Lung (tissue), 12 donors: ENCODE results near the gene AQP6. TPM values are rescaled to one million over a fixed set of nuclear protein-coding genes. Genes with fewer than 3 reads are reported as not detected.
A peak's percentile ranks its signal among the peaks of the same experiment; 100 is the strongest.

Source experiments
- ATAC-seq: fragments of 200-7000 bp; cut with Tn5 transposase; one replicate; pipeline ENCODE4 v1.9.1; 2020; ENCODE audit warnings: moderate number of reproducible peaks; ENCODE audit not compliant: insufficient read depth, low FRiP score
- DNase-seq, 3 donors: peaks; one replicate each; pipeline ENCODE4 v3.0.0-alpha.2; 2013 to 2017
- H3K27ac ChIP-seq, 2 donors: one replicate each; pipeline ENCODE4 v1.5.1; 2013; ENCODE audit warnings: mild to moderate bottlenecking in 2 of 2, moderate library complexity in 2 of 2, control low read depth in 1 of 2, inconsistent platforms in 1 of 2, low read depth in 1 of 2, low read length in 1 of 2
- H3K27me3 ChIP-seq, 3 donors: one replicate each; pipeline ENCODE4 v1.5.1; 2013; ENCODE audit warnings: low read length in 2 of 3; ENCODE audit not compliant: control insufficient read depth in 3 of 3, insufficient read depth in 3 of 3
- H3K36me3 ChIP-seq, 4 donors: one replicate each; pipeline ENCODE4 v1.5.1; 2013; ENCODE audit warnings: low read length in 4 of 4, mild to moderate bottlenecking in 1 of 4, moderate library complexity in 1 of 4; ENCODE audit not compliant: control insufficient read depth in 4 of 4, insufficient read depth in 4 of 4
- H3K4me1 ChIP-seq, 5 donors: one replicate each; pipeline ENCODE4 v1.5.1; 2013; ENCODE audit warnings: low read length in 5 of 5, mild to moderate bottlenecking in 2 of 5, moderate library complexity in 1 of 5; ENCODE audit not compliant: control insufficient read depth in 5 of 5, insufficient read depth in 5 of 5
- H3K4me3 ChIP-seq: one replicate; pipeline ENCODE4 v1.5.1; 2013; ENCODE audit warnings: mild to moderate bottlenecking, control low read depth, moderate library complexity
- H3K9ac ChIP-seq, 2 donors: one replicate each; pipeline ENCODE4 v1.5.1; 2013; ENCODE audit warnings: low read length in 2 of 2, control low read depth in 1 of 2; ENCODE audit not compliant: insufficient read depth in 1 of 2
- H3K9me3 ChIP-seq, 4 donors: one replicate each; pipeline ENCODE4 v1.5.1; 2013; ENCODE audit warnings: low read length in 3 of 4, mild to moderate bottlenecking in 1 of 4, moderate library complexity in 1 of 4; ENCODE audit not compliant: control insufficient read depth in 4 of 4, insufficient read depth in 3 of 4
- WGBS, 2 donors: extraction: QIAGEN DNeasy Blood & Tissue Kit; methylation state at CpG; one replicate each; pipeline ENCODE4 v1.1.7; 2013; 5-methylcytosine and 5-hydroxymethylcytosine counted together
- polyA plus RNA-seq, 2 donors: library from polyadenylated mRNA; stranded (reverse); fragments of 200-250 nt; gene quantifications; one replicate each; pipeline ENCODE4 v1.2.1, GENCODE V29; 2013
- total RNA-seq, 2 donors: library from RNA; depleted of rRNA in 1 of 2; stranded (reverse); fragments of >200 nt in 1 of 2; gene quantifications; one replicate each; pipeline ENCODE4 v1.2.1, GENCODE V29; 2014 to 2021
- TF ChIP-seq, protein P1 (sequence below): IDR thresholded peaks from 2 replicates; pipeline ENCODE4 v1.5.1; 2012; ENCODE audit warnings: mild to moderate bottlenecking; ENCODE audit errors: control extremely low read depth, extremely low read depth
- donor health status: control.
- donor health status: control.
- donor health status: Bipolar disorder and iron deficiency.
- donor health status: healthy.
- donor health status: DM: yes; HTN: yes; CAD: no.

Gene AQP6
- total and polyA plus RNA-seq, 4 donors = 0.03 to 0.40 (median 0.19) TPM

DNA sequence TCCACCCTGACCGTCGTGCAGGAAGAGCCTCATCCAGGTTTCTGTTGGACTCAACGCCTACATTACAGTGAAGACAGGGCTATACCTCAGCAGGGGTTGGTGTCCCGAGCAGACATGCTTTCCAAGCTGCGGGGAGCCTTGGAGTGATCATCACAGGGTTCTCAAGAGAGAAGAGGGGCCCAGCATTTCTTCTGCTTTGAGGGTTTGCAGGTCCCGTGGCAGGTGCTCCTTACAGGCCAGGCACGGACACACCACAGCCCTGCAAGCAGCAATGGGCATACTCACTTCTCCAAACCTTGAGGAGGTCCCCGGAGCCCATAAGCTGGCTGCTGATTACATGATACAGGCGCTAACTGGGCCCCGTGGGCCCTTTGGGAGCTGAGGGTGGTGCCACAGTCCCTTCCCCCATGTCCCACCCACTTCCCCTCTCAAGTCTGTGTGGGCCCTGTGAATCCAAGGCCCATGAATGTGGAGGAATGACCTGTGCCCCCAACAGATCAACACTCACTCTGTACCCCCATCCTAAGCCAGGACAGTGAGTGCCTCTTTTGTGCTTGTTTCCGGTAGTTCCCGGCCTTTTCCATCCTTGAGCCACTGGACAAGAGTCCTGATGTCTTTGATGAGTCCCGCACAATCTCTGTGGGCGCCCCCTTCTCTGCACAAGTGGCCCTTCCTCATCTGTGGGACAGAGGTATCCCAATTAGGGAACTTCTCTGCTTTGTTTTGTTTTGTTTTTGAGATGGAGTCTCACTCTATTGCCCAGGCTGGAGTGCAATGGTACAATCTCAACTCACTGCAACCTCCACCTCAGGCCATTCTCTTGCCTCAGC is 21.1 kb upstream of the AQP6 start:
- Histone ChIP-seq H3K27me3 (peaks cover 0 to 17% (median 8%) of the 10 kb centered on the region in 3 donors), H3K9me3 (peaks cover 0 to 2% (median 0%) of the 10 kb centered on the region in 4 donors), H3K36me3 (no peaks in the 10 kb centered on the region), H3K9ac (no peak overlapping the region), H3K4me1 (peaks cover 0 to 4% (median 3%) of the 10 kb centered on the region in 5 donors), H3K4me3 (no peak overlapping the region), H3K27ac (no peak overlapping the region)
- TF ChIP-seq, protein P1, sequence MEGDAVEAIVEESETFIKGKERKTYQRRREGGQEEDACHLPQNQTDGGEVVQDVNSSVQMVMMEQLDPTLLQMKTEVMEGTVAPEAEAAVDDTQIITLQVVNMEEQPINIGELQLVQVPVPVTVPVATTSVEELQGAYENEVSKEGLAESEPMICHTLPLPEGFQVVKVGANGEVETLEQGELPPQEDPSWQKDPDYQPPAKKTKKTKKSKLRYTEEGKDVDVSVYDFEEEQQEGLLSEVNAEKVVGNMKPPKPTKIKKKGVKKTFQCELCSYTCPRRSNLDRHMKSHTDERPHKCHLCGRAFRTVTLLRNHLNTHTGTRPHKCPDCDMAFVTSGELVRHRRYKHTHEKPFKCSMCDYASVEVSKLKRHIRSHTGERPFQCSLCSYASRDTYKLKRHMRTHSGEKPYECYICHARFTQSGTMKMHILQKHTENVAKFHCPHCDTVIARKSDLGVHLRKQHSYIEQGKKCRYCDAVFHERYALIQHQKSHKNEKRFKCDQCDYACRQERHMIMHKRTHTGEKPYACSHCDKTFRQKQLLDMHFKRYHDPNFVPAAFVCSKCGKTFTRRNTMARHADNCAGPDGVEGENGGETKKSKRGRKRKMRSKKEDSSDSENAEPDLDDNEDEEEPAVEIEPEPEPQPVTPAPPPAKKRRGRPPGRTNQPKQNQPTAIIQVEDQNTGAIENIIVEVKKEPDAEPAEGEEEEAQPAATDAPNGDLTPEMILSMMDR = no peak
- DNase-seq (peak in 1 of 3 donors; percentile 10), ATAC-seq (no peak)
- 78 to 79% methylated on average over 14 of the region's 14 CpGs for WGBS, 2 donors

DNA sequence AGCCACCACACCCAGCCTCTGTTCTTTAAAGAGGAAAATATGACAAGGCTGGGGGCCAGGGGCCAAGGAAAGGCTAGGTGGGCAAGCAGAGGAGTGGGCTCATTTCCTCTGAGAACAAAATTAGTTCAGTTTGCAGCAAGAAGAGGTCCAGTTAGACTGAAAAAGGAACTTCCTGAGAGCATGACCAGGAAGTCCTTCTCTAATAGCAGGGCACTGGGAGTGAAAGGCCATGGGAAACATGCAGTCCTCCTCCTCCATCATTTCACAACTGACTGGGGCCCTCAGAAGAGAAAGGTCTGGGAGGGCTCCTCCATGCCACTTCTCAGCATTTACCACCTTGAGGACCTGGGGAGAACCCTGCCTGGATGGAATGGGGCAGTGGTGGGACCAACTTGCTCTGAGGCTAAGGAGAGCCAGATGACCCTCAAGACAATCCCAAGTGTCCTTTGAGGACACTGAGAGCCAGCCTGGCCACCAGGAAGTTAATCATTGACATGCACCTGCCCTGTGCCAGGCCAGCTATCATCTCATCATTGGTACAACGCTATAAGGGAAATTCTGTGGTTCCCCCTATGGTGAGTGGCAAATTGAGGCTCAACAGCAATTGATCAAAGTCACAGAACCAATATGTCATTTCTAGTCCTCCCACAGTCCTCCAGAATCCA is 20.2 kb upstream of the AQP6 start:
- WGBS, 2 donors = 56 to 67% methylated on average over 1 of the region's 1 CpG
- DNase-seq (no peak), ATAC-seq (no peak)
- Histone ChIP-seq H3K4me1 (peaks cover 0 to 4% (median 3%) of the 10 kb centered on the region in 5 donors), H3K36me3 (no peaks in the 10 kb centered on the region), H3K27me3 (peaks cover 0 to 25% (median 13%) of the 10 kb centered on the region in 3 donors), H3K9ac (no peak overlapping the region), H3K4me3 (no peak overlapping the region), H3K27ac (no peak overlapping the region), H3K9me3 (peaks cover 0 to 2% (median 0%) of the 10 kb centered on the region in 4 donors)
- TF ChIP-seq, protein P1 = no peak

DNA sequence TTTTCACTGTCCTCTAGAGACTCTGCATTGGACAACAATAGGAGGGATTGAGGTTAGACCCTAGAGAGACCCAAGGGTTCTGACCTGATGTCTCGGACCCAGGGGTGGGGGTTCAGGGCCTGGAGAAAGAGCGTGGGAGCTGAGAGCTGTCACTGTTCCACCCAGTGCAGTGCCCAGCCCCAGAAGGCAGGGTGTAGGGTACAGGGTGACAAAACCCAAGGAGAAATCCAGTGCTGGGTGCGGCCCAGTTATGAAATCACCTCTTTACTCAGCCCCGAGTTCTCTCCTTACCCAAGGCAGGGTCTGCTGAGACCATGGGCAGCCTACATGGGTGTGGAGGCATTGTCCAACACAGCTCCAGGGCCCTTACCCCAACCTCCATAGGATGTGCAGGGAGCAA is 19.6 kb upstream of the AQP6 start:
- Histone ChIP-seq H3K27me3 (peaks cover 0 to 29% (median 13%) of the 10 kb centered on the region in 3 donors), H3K36me3 (no peaks in the 10 kb centered on the region), H3K4me3 (no peak overlapping the region), H3K4me1 (peaks cover 0 to 4% (median 3%) of the 10 kb centered on the region in 5 donors), H3K27ac (peak overlapping the region in 1 of 2 donors; percentile 7), H3K9me3 (peaks cover 0 to 2% (median 0%) of the 10 kb centered on the region in 4 donors), H3K9ac (no peak overlapping the region)
- DNase-seq (no peak), ATAC-seq (no peak)
- TF ChIP-seq, protein P1 = no peak
- 73 to 79% methylated on average over 4 of the region's 4 CpGs for WGBS, 2 donors
